GM19324 (cell line): ENCODE results near the gene CLEC11A.
"Not testable (repeated sequence)": the region's sequence is repeated elsewhere in the genome, so short reads cannot be mapped to it uniquely, and the experiment has no call there.

Source experiments
- ATAC-seq: cut with Tn5 transposase; IDR thresholded peaks from one replicate; pipeline ENCODE4 v1.9.1; 2021; ENCODE audit warnings: mild to moderate bottlenecking, moderate library complexity; ENCODE audit not compliant: unreplicated experiment, low FRiP score

CLEC11A gene

DNA sequence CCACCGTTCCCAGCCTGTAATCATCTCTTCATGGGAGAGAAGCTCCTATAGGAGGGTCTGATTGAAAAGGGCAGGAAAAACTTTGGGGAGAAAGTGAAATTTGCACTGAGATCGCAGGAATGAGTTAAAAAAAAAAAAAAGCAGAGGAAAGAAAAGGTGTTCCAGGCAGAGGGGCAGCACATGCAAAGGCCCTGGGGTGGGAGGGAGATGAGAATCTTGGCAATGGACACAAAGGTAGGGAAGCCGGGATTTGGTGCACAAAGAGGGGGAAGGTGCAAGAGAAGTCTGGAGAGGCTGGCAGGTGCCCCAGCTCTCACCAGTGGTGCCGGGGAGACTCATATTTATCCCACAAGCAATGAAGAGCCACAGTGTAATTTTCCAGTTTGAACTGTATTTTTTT, 30.7 kb downstream of the CLEC11A start:
- no peak for ATAC-seq

DNA sequence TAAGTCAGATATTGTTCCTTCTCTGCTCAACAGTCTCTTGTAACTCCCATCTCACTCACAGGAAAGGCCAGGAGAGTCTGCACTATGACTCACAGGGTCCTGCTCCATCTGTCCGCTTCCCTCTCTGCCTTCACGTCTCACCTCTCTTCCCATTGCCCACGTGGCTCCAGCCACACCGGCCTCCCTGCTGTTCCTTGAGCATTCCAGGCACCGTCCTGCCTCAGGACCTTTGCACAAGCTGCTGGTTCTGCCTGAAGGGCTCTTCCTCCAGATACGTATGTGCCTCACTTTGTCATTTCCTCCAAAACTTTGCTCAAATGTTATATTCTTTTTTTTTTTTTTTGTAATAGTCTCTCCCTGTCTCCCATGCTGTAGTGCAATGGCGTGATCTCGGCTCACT, 33.1 kb downstream of the CLEC11A start:
- not testable (repeated sequence) for ATAC-seq

DNA sequence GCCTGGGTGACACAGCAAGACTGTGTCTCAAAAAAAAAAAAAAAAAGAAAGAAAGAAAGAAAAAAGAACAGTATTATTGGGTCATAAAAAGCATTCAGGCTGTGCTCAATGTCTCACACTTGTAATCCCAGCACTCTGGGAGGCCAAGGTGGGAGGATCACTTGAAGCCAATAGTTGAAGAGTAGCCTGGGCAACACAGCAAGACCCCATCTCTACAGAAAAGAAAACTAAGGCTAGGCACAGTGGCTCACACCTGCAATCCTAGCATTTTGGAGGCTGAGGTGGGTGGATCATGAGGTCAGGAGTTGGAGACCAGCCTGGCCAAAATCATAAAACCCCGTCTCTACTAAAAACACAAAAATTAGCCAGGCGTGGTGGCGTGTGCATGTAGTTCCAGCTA, 34.5 kb downstream of the CLEC11A start:
- ATAC-seq, result not testable (repeated sequence)

DNA sequence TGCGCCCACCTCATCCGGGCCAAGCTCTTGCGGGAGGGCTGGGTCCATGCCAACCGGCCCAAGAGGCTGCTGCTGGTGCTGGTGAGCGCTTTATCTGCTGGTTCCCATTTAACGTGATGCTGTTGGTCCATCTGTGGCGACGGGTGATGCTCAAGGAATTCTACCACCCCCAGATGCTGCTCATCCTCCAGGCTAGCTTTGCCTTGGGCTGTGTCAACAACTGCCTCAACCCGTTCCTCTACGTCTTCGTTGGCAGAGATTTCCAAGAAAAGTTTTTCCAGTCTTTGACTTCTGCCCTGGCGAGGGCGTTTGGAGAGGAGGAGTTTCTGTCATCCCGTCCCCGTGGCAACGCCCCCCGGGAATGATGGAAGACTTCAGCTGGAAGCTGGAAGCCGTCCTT, 35.9 kb downstream of the CLEC11A start:
- ATAC-seq, result not testable (repeated sequence)

DNA sequence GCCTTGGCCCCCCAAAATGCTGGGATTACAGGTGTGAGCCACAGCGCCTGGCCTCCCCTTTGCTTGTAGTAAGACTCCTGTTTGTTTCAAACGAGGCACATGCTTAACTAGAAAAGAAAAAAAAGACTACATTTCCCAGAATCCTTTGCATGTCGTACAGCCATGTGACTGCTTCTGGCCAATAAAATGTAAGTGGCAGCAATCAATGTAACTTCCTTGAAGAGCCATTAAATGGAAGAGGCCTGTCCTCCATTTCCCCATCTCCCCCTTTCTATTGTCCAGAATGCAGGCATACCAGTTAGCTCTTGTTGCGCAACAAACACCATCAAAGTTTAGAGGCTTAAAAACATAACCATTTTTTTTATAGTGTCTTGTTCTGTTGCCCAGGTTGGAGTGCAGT, 36.7 kb downstream of the CLEC11A start:
- no peak for ATAC-seq

DNA sequence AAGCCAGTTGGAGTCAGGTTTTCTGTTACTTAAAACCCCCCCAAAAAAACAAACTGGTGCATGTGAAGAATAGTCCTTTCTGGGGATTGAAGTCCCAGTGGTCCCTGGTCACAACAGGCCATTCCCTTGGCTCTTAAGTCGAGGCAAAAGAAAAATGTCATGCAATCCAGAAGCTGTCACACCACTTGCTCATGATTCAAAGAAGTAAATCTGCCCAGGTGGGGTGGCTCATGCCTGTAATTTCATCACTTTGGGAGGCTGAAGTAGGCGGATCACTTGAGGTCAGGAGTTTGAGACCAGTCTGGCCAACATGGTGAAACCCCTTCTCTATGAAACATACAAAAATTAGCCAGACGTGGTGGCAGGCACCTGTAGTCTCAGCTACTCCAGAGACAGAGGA, 38.3 kb downstream of the CLEC11A start:
- not testable (repeated sequence) for ATAC-seq

DNA sequence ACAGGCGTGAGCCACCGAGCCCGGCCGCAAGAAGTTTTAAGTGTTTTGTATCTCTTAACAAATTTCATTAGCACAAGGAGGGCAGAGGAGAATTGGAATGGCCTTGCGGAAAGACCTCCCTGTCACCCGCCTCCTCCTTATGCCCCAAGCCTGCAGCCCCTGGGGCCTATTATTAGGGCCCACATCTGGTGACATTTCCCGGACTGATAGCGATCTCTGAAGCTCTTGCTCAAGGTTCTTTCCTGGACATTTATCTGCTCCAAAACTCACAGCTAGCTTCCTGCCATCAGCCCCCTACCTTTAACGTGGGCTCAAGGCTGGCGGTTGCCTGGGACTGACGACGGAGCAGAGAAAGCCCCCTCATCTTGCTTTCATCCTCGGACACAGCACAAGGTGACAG, 40.4 kb downstream of the CLEC11A start:
- ATAC-seq, result not testable (repeated sequence)

DNA sequence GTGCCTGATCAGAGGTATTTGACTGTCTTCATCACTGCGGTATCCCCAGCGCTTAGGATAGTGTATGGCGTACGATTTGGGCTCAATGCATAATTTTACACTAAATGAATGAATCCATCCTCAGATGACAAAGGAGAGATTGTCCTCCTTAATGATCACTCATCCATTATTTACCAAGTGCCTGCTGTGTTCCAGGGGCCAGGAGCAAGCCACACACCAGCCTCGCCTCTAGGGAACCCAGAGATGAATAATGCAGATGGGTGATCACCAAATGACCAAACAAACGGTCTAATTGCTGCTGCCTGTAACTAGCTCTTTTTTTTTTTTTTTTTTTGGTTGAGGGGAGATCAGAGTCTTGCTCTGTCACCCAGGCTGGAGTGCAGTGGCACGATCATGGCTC, 41.2 kb downstream of the CLEC11A start:
- no peak for ATAC-seq

DNA sequence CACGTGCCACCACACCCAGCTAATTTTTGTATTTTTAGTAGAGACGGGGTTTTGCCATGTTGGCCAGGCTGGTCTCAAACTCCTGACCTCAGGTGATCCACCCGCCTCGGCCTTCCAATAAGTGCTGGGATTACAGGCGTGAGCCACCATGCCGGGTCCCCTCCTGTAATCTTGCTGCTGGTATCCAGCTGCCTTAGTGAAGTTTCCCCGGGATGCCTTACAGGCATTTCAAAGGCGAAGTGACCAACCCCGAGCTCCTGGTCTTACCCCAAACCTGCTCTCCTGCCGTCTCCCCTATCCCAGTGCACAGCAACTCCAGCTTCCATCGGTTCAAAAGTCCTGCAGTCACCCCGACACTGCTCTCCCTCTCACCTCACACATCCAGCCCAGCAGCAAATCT, 43.6 kb downstream of the CLEC11A start:
- ATAC-seq, result not testable (repeated sequence)

DNA sequence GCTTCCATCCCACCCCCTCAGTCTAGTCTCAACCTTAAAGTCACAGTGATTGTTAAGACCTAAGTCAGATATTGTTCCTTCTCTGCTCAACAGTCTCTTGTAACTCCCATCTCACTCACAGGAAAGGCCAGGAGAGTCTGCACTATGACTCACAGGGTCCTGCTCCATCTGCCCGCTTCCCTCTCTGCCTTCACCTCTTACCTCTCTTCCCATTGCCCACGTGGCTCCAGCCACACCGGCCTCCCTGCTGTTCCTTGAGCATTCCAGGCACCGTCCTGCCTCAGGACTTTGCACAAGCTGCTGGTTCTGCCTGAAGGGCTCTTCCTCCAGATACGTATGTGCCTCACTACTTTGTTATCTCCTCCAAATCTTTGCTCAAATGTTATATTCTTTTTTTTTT, 44.1 kb downstream of the CLEC11A start:
- ATAC-seq, result not testable (repeated sequence)

DNA sequence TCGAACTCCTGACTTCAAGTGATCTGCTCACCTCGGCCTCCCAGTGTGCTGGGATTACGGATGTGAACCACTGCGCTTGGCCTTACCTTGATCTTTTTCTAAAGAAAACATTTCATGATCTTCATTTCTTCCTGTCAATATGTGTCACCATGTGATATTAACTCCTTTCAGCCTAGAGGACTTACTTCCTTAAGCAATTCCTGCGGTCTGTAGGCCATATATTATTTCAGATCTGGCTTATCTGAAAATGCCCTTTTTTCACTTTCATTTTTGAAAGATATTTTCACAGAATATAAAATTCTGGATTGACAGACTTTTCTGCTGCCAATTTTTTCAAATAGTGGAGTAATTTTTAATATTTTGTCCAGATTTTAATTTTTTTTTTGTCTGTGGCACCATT, 45.1 kb downstream of the CLEC11A start:
- no peak for ATAC-seq

DNA sequence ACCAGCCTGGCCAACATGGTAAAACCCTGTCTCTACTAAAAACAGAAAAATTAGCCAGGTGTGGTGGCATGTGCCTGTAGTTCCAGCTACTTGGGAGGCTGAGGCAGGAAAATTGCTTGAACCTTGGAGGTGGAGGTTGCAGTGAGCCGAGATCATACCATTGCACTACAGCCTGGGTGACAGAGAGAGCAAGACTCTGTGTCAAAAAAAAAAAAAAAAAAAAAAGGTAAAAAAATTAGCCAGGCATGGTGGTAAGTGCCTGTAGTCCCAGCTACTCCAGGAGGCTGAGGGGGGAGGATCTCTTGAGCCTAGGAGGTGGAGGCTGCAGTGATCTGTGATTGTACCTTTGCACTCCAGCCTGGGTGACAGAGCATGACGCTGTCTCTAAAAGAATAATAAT, 47.0 kb downstream of the CLEC11A start, which contains the start of gene GPR32:
GPR32 (plus strand) TSS at position 301 of the 400 bp plus-strand sequence. CDS start 137 bp downstream, outside the sequence.
- ATAC-seq, result not testable (repeated sequence)

DNA sequence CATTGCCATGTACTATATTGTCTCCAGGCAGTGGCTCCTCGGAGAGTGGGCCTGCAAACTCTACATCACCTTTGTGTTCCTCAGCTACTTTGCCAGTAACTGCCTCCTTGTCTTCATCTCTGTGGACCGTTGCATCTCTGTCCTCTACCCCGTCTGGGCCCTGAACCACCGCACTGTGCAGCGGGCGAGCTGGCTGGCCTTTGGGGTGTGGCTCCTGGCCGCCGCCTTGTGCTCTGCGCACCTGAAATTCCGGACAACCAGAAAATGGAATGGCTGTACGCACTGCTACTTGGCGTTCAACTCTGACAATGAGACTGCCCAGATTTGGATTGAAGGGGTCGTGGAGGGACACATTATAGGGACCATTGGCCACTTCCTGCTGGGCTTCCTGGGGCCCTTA, 47.7 kb downstream of the CLEC11A start:
- ATAC-seq, result no peak

DNA sequence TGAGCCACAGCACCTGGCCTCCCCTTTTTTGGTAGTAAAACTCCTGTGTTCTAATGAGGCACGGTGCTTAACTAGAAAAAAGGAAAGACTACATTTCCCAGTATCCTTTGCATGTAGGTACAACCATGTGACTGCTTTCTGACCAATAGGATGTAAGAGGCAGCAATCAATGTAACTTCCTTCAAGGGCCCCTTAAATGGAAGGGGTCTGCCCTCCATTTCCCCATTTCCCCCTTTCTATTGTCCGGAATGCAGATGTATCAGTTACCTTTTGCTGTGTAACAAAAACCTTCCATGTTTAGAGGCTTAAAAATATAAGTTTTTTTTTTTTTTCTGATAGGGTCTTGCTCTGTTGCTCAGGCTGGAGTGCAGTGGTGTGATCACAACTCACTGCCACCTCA, 49.3 kb downstream of the CLEC11A start:
- no peak for ATAC-seq

DNA sequence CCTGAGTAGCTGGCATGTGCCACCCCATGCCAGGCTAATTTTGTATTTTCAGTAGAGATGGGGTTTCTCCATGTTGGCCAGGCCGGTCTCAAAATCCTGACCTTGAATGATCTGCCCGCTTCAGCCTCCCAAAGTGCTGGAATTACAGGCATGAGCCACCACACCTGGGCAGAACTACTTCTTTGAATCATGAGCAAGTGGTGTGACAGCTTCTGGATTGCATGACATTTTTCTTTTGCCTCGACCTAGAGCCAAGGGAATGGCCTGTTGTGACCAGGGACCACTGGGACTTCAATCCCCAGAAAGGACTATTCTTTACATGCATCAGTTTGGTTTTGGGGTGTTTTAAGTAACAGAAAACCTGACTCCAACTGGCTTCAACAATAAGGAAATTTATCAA, 49.7 kb downstream of the CLEC11A start:
- not testable (repeated sequence) for ATAC-seq

DNA sequence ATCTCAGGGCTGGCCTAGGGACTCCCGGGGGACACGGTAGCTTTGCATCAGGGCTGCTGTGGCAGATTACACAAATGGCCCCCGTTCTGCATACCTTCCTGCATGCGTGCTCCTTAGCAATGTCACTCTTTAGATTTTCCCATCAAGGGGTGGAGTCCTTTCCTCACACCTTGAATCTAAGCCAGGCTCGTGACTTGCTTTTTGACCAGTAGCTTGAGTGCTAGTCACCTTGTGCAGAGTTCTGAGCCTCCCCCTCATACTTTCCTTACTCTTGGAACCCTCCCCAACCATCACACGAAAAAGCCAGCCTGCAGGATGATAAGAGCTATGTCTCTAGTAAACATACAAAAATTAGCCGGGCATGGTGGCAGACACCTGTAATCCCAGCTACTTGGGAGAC, 50.3 kb downstream of the CLEC11A start:
- ATAC-seq, result not testable (repeated sequence)
